SK-N-MC (cell line): ENCODE data around the gene LONP1.
"Not testable (repeated sequence)": the region's sequence is repeated elsewhere in the genome, so short reads cannot be mapped to it uniquely, and the experiment has no call there.

Experiments
- EZH2 ChIP-seq: fragments of 200-600 bp; sonication (generic); IDR thresholded peaks from one replicate; pipeline ENCODE4 v1.6.1; 2017; ENCODE audit warnings: antibody characterized with exemption
- POLR2AphosphoS5 ChIP-seq: IDR thresholded peaks from 2 replicates; pipeline ENCODE4 v1.6.1; 2012; ENCODE audit warnings: mild to moderate bottlenecking, low read depth, low read length, borderline replicate concordance

DNA sequence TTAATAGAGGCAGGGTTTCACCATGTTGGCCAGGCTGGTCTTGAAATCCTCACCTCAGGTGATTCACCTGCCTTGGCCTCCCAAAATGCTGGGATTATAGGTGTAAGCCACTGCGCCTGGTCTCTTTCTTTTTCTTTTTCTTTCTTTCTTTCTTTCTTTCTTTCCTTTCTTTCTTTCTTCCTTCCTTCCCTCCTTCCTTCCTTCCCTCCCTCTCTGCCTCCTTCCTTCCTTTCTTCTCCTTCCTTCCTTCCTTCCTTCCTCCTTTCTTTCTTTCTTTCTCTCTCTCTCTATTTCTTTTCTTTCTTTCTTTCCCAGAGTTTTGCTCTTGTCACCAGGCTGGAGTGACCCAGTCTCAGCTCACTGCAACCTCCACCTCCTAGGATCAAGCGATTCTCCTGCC lies 13.2 kb upstream of the LONP1 start:
- TF ChIP-seq POLR2AphosphoS5, EZH2: not testable (repeated sequence)
